Measurements from ENCODE around the gene TNS1.

The TNS1 gene

DNA sequence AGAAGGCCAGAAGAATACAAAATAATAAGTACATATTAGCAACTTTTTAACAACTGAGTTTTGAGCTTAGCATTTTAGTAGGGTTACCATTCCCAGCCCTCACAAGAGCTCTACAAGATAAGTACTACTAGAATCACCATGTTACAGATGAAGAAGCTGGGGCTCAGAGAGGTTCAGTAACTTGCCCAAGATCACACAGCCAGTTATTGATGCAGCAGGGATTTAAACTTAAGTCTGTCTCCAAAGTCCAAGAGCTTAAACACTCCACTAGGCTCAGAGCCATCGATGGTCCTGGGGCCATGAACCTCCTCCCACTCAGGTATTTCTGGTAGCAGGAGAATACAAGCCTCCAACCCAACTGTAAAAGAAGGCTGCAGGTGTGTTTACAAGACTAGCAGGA, 30.8 kb downstream of the TNS1 start:
- no peak for TF ChIP-seq CTCF (IDR thresholded peaks at IDR 0.05; ENCODE audit: extremely low read depth, missing control alignments)
- no peak for DNase-seq (ENCODE audit: low spot score)

- TF ChIP-seq CTCF (IDR thresholded peaks at IDR 0.05; ENCODE audit: extremely low read depth, missing control alignments): no peak
- no peak for DNase-seq (ENCODE audit: low spot score)
These were observed 31.6 kb downstream of the TNS1 start for GRCh38 chr2:217971166-217971565.

- TF ChIP-seq CTCF (IDR thresholded peaks at IDR 0.05; ENCODE audit: extremely low read depth, missing control alignments): no peak
These were observed 32.6 kb downstream of the TNS1 start for GRCh38 chr2:217970206-217970605.

DNA sequence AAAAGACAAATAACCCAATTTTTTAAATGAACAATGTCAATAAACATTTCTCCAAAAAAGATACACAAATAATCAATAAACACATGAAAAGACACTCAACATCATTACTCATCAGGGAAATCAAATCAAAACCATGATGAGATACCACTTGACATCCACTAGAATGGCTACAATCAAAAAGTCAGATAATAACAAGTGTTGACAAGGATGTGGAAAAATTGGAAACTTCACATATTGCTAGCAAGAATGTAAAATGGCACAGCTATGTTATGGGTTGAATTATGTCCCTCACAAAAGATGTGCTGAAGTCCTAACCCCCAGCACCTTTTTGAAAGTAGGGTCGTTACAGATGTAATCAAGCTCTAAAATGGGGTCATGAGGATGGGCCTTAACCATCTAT, 33.2 kb downstream of the TNS1 start:
- no peak for DNase-seq (ENCODE audit: low spot score)
- no peak for TF ChIP-seq CTCF (IDR thresholded peaks at IDR 0.05; ENCODE audit: extremely low read depth, missing control alignments)

More at GRCh38 chr2:217970206-217970605, 32.6 kb downstream of the TNS1 start:
- DNase-seq (ENCODE audit: low spot score): no peak

GRCh38 chr2:217968023-217968422, 34.8 kb downstream of the TNS1 start:
- no peak for TF ChIP-seq CTCF (IDR thresholded peaks at IDR 0.05; ENCODE audit: extremely low read depth, missing control alignments)
- DNase-seq (ENCODE audit: low spot score): no peak

DNA sequence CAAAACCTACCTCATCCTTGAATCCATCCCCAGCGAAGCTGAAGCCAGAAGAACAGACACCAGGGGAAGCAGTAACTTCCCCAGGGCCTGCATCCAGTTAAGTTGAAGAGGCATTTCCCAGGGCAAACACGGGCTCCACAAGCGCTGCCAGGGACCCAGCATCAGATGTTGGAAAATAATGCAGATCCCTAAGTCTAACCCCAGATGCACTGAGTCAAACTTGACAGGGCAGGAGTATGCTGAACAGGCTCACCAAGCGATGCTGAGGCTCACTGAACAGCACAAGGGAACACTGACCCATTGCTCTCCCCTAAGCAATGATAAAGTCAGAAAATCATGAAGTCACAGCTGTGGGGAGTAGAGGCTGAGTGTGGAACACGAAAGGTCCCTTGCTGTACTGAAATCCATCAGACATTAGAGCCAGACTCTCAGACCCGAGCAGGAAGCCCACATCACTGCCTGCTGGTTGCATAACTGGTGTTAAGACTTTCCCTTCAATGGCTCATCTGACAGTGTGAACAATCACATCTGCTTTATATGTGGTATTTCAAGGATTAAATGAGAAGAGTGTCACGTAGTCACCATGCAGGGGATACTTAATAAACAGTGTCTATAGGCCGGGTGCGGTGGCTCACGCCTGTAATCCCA, 36.2 kb downstream of the TNS1 start:
- no peak for DNase-seq (ENCODE audit: low spot score)

More for the DNA sequence above, 36.2 kb downstream of the TNS1 start:
- TF ChIP-seq CTCF (IDR thresholded peaks at IDR 0.05; ENCODE audit: extremely low read depth, missing control alignments): no peak
